ENCODE results near the gene CCL11. TPM values are rescaled to one million over a fixed set of nuclear protein-coding genes. Genes with fewer than 3 reads are reported as not detected.
"Not testable (repeated sequence)": the region's sequence is repeated elsewhere in the genome, so short reads cannot be mapped to it uniquely, and the experiment has no call there.

CCL11 gene
- total RNA-seq, 1 donor, result not detected

DNA sequence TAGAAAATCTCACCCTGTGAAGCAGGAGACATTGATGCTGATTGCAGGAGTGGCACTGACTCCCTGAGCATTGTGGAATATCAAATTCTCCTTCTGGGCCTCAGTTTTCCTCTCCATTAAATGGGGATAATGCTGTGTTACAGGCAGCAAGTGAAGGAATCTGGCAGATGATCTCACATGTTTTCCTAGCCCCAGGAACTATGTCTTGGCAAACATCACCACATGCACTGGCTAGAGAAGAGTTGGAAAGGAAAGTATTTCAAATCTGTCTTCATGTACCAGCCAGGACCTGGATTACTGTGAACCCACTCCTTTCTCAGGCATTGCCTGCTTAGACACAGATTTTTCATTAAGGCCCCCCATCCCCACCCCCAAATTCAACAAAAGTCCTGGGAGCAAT, 20.1 kb downstream of the CCL11 start:
- no peak for DNase-seq (ENCODE audit: low read depth in 2 of 3, low spot score in 2 of 3)

DNA sequence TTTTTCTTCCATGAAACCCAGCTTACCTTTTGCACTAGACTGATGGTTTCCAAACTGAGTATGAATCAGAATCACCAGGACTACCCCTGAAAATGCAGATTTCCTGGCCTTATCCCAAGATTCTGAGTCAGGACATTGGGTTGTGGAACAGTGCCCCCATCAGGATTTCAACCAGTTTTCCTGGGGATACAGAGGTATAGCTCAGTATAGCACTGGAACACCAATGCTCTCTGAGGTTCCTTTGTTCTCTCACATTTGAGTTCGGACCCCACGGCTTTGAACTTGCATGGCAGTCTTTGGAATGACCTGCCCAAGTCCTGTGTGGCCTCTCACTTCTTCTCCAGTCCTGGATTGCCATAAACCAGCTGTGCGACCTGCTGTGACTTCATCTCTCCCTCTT, 20.9 kb downstream of the CCL11 start:
- DNase-seq (ENCODE audit: low read depth in 2 of 3, low spot score in 2 of 3), result no peak

GRCh38 chr17:34307110-34307509, 21.6 kb downstream of the CCL11 start:
- DNase-seq (ENCODE audit: low read depth in 2 of 3, low spot score in 2 of 3), result peak in 2 of 3 donors; percentile 14 to 29

DNA sequence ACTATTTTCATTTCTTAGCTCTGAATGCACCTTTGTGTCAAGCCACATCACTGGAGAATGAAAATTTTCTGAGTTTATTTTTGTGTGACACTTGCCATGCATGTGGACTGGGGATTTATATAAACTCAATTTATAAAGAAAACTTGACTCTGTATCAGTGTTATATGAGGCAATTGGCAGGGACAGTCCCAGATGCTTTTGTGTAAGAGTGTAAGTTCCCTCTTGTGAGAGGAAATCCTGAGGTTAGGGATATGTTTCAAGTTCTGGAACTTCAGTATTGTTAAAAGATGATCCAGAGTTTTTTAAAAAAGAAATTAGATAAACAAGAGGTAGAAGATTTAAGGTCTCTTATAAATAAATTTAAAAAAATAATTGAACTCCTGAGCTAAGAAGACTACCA, 22.8 kb downstream of the CCL11 start:
- no peak for DNase-seq (ENCODE audit: low read depth in 2 of 3, low spot score in 2 of 3)

- DNase-seq (ENCODE audit: low read depth in 2 of 3, low spot score in 2 of 3), result no peak
Observed at GRCh38 chr17:34311291-34311690, 25.7 kb downstream of the CCL11 start.

- DNase-seq (ENCODE audit: low read depth in 2 of 3, low spot score in 2 of 3), result no peak
Observed at GRCh38 chr17:34312080-34312479, 26.5 kb downstream of the CCL11 start.

DNA sequence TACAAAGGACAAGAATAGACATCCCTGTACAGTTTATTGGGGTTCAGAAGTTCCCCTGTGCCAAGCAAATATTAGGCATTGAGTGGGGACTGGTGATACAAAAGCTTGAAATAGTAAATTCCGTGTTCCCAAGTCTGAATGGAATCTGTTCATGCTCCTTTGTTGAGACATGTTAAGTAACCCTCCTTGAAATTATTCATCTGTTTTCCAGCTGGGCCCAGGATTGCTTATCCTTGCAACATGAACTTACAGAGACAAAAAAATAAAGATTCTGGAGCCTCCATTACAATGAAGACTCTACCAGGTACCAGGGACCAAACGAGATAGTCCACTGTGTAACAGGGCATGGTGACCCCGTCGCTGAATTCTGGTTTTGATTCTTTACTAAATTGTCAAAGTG, 27.6 kb downstream of the CCL11 start:
- no peak for DNase-seq (ENCODE audit: low read depth in 2 of 3, low spot score in 2 of 3)

DNA sequence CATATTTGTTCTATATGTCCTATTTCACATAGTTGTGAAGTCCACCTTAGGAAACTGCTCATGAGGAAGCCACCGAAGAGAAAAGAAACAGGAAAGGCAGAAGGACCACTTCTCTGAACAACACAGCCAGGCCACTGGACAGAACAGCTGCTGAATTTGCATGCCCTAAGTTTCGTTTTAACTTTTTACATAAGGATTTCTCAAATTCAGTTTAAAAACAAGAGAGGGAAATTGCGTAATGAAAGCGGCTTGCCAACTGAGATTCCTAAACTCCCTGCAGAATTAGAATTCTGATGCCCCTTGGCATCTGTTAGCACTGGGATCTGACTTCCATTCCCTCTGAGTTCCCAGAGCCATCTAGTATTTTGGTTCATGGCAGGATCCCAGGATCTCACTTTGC, 28.7 kb downstream of the CCL11 start:
- no peak for DNase-seq (ENCODE audit: low read depth in 2 of 3, low spot score in 2 of 3)

GRCh38 chr17:34318474-34318873, 32.9 kb downstream of the CCL11 start:
- no peak for DNase-seq (ENCODE audit: low read depth in 2 of 3, low spot score in 2 of 3)

DNA sequence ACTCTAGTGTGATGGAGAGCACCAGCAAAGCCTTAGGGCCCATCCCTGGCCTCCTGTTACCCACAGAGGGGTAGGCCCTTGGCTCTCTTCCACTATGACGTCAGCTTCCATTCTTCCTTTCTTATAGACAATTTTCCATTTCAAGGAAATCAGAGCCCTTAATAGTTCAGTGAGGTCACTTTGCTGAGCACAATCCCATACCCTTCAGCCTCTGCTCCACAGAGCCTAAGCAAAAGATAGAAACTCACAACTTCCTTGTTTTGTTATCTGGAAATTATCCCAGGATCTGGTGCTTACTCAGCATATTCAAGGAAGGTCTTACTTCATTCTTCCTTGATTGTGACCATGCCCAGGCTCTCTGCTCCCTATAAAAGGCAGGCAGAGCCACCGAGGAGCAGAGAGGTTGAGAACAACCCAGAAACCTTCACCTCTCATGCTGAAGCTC, 33.5 kb downstream of the CCL11 start, which contains the start of gene CCL8:
Gene CCL8 (plus strand): TSS at position 397 of the 445 bp plus-strand sequence. CDS start 67 bp downstream, outside the sequence.
- DNase-seq (ENCODE audit: low read depth in 2 of 3, low spot score in 2 of 3), result no peak

DNA sequence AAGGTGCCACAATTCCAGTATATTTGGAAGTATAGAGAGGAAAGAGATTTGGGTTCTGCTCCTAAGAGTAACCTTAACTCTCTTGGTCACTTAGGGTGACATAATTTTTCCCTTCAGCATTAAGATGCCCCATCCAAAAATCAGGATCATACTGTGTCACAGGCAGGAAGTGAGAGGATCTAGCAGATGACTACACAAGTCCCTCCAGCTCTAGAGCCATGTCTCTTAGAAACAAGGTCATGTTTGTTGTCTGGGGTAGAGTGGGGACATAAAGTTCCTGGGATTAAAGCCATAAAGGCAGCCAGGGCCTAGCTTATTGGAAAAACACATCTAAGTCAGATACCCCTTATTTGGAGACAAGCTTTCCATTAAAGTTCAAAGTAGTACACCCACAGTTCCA, 36.4 kb downstream of the CCL11 start:
- no peak for DNase-seq (ENCODE audit: low read depth in 2 of 3, low spot score in 2 of 3)

GRCh38 chr17:34327580-34327979, 42.0 kb downstream of the CCL11 start:
- not testable (repeated sequence) for DNase-seq (ENCODE audit: low read depth in 2 of 3, low spot score in 2 of 3)

DNA sequence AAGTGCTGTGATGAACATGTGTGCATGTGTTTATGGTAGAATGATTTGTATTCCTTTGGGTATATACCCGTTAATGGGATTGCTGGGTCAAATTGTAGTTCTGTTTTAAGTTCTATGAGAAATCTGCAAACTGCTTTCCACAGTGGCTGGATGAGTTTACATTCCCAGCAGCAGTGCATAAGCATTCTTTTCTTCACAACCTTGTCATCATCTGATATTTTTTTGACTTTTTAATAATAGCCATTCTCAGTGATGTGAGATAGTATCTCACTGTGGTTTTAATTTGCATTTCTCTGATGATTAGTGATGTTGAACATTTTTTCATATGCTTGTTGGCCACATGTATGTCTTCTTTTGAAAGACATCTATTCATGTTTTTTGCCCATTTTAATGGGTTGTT, 52.2 kb downstream of the CCL11 start:
- no peak for DNase-seq (ENCODE audit: low read depth in 2 of 3, low spot score in 2 of 3)

Other genes starting within 250 kb of the CCL11 start
- under 0.01 TPM for gene CCL2, start 30.5 kb upstream of the CCL11 start, total RNA-seq
- not detected for gene CCL7, start 15.5 kb upstream of the CCL11 start, total RNA-seq
- not detected for gene CCL8, start 33.7 kb downstream of the CCL11 start, total RNA-seq
- gene CCL13, start 70.7 kb downstream of the CCL11 start, total RNA-seq, result not detected
- not detected for gene CCL1, start 77.5 kb downstream of the CCL11 start, total RNA-seq